Left kidney (tissue), 2 donors: ENCODE data around the gene CGB7. TPM values are rescaled to one million over a fixed set of nuclear protein-coding genes. Genes with fewer than 3 reads are reported as not detected.
"Not testable (repeated sequence)": the region's sequence is repeated elsewhere in the genome, so short reads cannot be mapped to it uniquely, and the experiment has no call there.

Experiments used
- DNase-seq: peaks from one replicate; pipeline ENCODE4 v3.0.0-alpha.2; 2013
- polyA plus RNA-seq: library from polyadenylated mRNA; unstranded; fragments of 120-200 nt; gene quantifications from one replicate; pipeline ENCODE4 v1.2.1, GENCODE V29; 2013; ENCODE audit not compliant: insufficient read length

The CGB7 gene
- polyA plus RNA-seq, 1 donor: 0.78 TPM

DNA sequence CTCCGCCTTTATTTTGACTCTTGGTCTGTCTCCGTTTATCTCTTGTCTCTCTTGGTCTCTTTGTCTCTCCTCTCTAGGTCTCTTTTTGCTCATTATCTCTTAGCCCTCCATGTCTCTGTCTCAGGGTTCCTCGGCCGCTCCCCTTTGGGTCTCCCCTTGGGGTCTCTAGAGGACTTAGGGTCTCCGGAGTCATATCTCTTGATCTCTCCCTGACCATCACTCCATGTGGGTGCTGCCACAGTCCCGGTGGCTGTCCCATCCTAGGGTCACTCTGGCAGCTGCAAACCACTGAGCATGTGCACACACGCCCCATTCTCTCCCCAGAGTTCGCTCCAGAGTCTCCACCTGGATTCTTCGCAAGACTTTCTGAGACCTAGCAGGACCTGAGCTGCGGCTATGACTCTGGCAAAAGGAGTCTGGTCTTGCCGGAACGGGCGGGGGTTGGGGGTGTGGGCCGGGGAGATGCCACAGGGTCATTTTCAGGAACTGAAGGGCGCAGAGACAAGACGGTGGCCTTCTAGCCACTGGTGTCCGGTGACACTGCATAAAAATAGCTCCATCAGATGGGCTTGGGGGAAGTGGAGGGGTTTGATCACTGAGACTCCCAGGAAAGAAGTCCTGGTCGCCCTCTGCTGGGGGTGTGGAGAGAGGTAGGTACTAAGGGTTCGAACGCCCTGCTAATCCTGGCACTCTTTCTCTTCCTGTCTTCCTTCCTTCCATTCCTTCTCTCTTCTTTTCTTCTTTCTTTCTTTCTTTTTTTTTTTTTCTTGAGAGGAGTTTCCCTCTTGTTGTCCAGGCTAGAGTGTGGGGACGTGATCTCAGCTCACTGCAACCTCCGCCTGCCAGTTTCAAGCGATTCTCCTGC, 16.2 kb upstream of the CGB7 start:
- no peak for DNase-seq

GRCh38 chr19:49071860-49072547, 14.5 kb upstream of the CGB7 start:
- DNase-seq: no peak

DNA sequence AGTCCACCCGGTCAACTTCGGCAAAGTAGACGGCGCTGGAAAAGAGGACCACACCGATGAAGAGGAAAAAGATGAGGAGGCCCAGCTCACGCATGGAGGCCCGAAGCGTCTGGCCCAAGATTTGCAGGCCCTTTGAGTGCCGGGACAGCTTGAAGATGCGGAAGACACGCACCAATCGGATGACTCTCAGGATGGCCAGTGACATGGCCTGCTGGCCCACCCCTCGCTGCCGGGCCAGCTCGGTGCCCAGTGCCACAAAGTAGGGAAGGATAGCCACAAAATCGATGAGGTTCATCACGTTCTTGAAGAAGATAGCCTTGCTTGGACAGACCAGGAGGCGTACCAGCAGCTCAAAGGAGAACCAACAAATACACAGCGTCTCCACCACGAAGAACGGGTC, 12.9 kb upstream of the CGB7 start:
- DNase-seq: no peak

DNA sequence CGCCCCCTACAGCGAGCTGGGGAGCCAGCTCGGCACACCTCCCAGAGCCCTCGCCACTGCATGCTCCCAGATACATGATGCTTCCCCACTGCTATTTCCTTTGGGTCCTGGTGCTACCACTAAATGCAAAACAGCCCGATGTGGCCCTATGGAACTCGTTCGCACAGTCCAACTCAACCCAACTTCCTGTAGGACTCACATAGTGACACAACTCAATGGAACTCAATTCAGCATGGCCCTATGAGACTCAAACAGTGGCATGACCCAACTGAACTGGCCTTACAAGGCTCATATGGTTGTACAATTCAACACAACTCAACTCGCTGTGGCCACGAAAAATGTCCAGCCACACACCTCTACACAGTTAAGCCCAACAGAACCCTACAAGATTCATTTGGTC, 11.5 kb upstream of the CGB7 start:
- DNase-seq: no peak

DNA sequence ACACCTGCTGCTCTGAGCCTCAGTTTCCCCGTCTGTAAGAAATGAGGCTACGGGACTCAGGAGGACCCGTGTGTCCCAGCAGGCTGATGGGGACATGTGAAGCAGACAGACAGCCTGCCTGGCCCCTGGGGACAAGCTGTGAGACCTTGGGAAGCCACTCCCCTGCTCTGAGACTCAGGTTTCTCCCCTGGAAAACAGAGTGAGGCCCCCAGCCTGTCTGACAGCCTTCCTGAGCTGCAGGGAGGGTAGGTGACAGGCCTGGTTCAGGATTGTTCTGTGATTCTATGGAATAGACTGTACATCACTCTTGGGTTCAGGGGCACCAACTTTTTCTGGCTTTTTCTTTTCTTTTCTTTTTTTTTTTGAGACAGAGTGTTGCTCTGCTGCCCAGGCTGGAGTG, 10.0 kb upstream of the CGB7 start:
- no peak for DNase-seq

- no peak for DNase-seq
Observed at GRCh38 chr19:49065905-49066512, 8.5 kb upstream of the CGB7 start.

GRCh38 chr19:49064768-49065611, 7.4 kb upstream of the CGB7 start, which contains the start of gene NTF4:
TSS of gene NTF4 (minus strand) at chr19:49064818. CDS start at chr19:49061997, 2,821 bp downstream.
- peak; percentile 68 for DNase-seq

- DNase-seq: no peak
Observed at GRCh38 chr19:49064029-49064629, 6.6 kb upstream of the CGB7 start.

GRCh38 chr19:49061445-49061844, 3.9 kb upstream of the CGB7 start:
- no peak for DNase-seq

- DNase-seq: no peak
Observed at GRCh38 chr19:49061000-49061399, 3.5 kb upstream of the CGB7 start.

DNA sequence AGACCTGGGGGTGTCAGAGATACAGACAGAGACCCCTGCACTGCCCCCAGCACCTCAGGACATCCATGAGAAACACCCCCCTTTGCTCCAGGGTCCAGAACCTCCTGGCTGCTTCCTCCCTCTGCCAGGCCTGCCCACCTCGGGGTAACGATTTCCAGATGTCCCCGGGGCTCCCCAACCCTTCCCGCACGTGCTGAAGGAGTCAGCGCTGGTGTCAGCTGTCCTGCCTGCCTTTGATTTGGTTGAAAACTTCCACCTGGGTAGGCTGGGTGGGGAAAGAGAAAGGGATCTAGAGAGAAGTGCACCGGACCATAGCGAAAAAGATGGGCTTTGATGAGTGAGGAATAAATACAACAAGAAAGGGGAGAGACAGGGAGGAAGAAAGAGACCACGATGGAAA, 1.5 kb upstream of the CGB7 start:
- no peak for DNase-seq

- no peak for DNase-seq
Observed at GRCh38 chr19:49058562-49058961, 1.0 kb upstream of the CGB7 start.

GRCh38 chr19:49056902-49057596, 500 bp downstream of the CGB7 start:
- not testable (repeated sequence) for DNase-seq

DNA sequence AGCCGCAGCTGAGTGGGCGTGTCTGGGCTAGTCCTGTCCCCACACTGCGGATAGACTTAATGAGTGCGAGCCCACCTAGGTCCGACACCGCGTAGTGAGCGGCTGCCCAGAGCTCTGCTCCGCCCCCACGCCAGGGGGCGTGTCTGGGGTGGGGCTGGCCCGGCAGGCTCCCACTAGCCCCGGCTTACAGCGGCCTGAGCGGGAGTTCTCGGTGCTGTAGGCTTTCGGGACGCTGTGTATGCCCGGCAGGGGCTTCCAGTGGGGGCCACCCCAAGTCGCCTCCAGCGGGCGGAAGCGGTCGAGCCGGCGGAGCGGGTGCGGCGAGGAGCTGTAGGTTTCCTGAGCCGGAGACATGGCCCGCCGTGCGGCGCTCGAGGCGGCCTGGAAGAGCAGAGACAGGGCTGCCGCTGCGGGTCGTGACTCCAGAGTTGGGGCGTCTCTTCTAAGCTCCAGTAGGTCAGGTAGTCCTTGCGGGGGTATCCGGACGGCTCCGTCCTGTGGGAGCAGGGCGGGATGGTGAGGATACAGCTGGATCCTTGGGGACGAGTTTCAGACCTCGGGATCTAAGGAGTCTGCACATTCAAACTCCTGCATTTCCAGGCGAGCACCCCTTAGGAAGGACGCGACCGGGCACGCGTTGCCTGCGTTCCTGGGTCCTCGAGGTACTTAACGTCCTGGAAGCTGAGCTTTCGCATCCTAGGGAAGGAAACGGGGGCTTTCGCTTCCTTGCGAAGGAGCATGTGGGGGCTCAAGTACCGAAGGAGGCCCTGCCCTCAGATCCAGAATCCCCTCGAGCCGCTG, 1.2 kb downstream of the CGB7 start:
- DNase-seq: no peak

DNA sequence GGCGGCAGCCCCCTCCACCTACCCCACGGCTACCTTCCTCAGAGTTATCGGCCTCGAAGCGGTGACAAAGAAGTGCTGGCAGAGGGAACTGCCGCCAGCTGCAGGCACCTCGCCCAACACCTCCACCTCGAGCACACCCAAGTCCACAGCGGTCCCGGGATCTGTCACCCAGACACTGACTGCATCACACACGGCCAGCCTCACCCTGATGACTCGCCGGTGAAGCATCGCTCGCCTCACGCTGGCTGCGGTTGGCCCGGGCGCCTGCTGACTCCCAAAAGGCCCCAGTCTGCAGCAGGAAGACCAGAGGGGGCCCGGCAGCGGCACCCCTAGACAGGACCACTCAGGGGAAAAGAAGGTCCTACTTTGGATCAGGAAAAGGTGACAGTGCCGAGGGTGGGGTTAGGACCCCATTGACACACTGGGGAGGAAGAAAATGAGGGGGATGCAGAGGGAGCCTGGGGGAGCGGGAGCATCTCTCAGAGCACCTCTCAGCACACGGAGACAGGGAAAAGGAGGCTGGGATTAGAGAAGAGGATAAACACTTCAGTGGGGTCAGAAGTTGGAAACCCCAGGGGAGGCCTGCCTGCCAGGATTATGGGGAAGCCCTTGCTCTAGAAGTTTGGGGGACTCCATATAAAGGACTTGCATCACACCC, 7.0 kb downstream of the CGB7 start:
- not testable (repeated sequence) for DNase-seq

GRCh38 chr19:49049834-49050233, 7.7 kb downstream of the CGB7 start:
- DNase-seq: not testable (repeated sequence)

- not testable (repeated sequence) for DNase-seq
Observed at GRCh38 chr19:49049011-49049410, 8.5 kb downstream of the CGB7 start, which contains the start of gene CGB8. TSS of gene CGB8 (minus strand) at chr19:49049111. CDS start at chr19:49048739, 372 bp downstream.

DNA sequence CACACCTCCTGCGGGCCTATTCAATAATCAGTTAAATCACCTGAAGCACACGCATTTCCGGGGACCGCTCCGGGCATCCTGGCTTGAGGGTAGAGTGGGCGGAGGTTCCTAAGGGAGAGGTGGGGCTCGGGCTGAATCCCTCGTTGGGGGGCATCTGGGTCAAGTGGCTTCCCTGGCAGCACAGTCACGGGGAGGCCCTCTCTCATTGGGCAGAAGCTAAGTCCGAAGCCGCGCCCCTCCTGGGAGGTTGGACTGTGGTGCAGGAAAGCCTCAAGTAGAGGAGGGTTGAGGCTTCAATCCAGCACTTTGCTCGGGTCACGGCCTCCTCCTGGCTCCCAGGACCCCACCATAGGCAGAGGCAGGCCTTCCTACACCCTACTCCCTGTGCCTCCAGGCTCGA, 14.0 kb downstream of the CGB7 start, which contains the start of gene CGB5:
CGB5 (plus strand) TSS at position 301 of the 400 bp plus-strand sequence. CDS start 362 bp downstream, outside the sequence.
- DNase-seq: not testable (repeated sequence)

GRCh38 chr19:49042666-49043065, 14.9 kb downstream of the CGB7 start:
- DNase-seq: not testable (repeated sequence)
